GM19438 (cell line): Measurements from ENCODE around the gene DENND5B.
"Not testable (repeated sequence)": the region's sequence is repeated elsewhere in the genome, so short reads cannot be mapped to it uniquely, and the experiment has no call there.

Experiments
- ATAC-seq: cut with Tn5 transposase; IDR thresholded peaks from one replicate; pipeline ENCODE4 v1.9.1; 2021; ENCODE audit warnings: low read depth; ENCODE audit not compliant: unreplicated experiment

Gene DENND5B

GRCh38 chr12:31590642-31591379 is at the start of gene DENND5B:
TSS of gene DENND5B (minus strand) at chr12:31591136. CDS start at chr12:31590832, 304 bp downstream.
- ATAC-seq = peak; percentile 45

GRCh38 chr12:31634620-31635019 is 43.7 kb upstream of the DENND5B start:
- ATAC-seq = no peak

DNA sequence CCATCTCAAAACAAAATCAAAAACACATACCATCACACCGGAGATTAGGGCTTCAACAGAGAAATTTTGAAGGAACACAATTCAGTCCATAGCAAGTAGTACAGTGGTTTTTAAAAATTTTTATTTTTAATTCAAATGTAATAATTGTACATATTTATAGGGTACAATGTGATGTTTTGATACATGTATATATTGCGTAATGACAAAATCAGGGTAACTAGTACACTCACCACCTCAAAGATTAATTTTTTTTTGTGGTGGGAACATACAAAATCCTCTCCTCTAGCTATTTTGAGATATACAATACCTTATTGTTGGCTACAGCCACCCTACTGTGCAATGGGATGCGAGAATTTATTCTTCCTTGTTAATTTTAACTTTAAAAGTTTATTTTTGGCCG is 42.5 kb upstream of the DENND5B start:
- ATAC-seq = no peak

GRCh38 chr12:31631809-31632208 is 40.9 kb upstream of the DENND5B start:
- ATAC-seq = no peak

DNA sequence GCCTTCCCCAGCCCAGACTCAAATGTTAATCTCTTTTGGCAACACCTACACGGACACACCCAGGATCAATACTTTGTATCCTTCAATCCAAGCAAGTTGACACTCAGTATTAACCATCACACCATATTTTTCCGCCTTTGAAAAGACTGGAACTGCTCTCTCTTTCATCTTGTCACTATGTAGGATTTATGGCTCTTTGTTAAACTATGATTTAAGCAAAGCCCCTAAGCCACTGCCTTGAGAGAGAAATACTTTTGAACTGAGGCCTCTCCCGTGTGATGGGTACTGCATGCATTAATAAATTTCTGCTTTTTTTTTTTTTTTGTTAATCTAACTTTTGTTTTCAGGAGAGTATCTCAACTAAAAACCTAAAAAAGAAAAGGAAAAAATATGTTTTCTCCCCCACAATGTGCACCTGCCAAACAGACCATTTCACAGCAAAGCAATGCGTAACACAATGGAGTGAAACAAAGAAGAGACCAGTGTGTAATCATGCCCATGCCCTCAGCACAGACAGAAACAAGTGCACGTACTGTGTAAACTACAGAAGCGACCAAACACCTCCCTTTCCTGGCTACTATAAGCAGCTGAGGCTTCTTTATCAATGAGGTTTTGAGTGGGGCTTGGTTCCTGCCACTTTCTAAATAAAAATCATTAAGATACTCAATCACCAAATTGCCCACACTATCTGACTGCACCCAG is 40.2 kb upstream of the DENND5B start:
- no peak for ATAC-seq

DNA sequence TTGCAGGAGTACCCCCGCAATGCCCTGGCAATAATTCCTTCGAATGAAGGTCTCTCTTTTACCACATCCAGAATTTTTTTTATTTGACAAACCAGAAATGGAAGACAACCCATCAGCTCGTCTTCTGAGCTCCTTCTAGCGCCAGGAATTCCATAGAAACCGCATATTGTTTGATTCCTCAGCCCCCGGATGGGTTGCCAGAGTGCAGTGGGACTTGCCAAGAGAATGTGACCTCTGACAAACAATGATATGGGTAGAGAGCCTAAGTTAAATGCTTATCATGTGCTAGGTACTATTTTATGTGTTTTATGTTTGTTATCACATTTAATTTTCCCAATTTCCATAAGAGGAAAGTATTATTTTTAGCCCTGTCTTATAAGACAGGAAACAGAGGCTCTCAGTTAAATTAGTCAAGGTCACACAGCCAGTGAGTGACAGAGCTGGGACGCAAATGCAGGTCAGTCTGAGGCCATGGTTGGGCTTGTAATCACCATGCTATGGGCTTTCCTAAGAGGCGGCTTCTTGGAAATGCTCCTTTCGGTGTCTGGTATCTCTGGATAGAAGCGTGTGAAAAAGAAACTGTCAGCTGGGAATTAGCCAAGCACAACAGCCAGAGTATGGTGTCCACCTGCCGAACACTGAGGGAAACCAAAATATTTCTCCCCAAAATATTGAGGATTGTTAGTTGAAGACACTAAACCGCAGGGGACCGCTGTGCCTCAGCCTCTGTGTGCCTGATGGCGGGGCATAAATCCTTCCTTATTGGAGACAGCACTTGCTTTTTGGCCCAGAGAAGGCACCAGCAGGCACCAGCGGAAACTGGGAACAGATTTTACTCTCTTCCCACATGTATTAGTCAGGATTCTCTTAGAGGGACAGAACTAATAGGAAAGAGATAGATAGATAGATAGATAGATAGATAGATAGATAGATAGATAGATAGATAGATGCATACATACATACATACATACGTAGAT is 39.1 kb upstream of the DENND5B start:
- no peak for ATAC-seq

DNA sequence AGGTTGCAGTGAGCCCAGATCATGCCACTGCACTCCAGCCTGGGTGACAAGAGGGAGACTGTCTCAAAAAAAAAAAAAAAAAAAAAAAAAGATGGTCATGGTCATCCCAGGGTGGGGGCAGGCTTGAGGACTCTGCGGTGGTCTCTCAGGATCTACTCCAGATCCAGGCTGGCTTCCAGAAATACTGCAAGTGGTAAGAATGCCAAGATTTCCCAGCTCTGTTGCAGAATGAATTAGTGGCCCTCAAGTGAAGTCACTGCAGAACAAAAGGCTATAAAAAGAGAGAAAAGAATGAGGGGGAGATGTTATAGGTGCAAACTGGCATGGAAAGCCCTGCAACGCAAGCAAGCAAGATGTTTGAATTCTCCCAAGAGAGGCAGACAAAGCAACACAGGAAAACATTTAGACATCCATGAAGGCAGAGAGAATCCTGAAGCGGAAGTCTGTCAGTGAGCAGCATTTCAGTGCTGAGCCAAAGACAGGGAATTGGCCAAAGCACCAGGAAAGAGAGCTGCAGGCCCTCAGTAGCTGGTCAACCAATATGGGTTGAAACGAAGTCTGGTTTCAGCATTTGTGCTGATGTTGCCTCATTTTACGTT is 36.6 kb upstream of the DENND5B start:
- ATAC-seq = no peak

DNA sequence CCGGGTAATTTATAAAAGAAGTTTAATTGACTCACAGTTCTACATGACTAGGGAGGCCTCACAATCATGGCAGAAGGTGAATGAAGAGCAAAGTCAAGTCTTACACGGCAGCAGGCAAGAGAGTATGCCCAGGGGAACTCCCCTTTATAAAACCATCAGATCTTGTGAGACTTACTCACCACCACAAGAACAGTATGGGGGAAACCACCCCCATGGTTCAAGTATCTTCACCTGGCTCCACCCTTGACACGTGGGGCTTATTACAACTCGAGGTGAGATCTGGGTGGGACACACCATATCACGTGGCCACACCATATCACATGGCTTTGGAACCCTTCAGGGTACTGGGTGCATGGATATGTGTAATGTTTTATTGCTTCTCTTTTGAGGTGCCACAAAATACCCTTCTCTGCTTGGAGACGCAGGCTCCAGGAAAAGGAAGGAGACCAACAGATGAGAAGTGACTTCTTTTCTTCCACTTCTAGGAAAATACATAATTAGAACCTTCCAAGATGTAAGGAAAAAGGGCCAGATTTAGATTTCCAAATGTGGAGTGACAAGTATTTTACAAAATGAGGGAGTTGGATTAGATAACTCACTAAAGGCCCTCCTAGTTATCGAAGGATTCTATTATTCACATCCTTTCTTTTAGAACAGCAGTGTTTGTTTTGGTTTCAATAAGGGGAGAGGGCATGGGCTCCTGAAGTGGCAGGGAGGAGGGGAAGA is 35.5 kb upstream of the DENND5B start:
- ATAC-seq = no peak

- ATAC-seq = no peak
Observed at GRCh38 chr12:31622038-31622437, 31.1 kb upstream of the DENND5B start.

DNA sequence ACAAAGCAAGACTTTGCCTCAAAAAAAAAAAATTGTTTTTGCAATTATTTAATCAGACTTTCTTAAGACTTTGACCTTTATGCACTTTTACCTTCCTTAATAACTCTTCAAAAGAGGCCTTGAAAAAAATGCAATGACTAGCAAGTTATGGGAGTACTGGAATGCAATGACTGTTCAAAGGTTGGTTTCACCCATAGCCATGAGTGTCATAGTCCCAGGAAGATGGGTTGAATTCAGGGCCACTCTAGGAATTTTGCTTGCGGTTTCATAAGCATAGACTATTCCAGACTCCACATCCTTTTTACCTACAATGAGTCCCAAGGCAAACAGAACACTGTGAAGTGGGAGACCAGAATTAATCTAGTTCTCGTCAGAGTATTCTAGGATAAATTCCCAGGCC is 29.4 kb upstream of the DENND5B start:
- ATAC-seq = no peak

- no peak for ATAC-seq
Observed at GRCh38 chr12:31618228-31619025, 27.5 kb upstream of the DENND5B start.

DNA sequence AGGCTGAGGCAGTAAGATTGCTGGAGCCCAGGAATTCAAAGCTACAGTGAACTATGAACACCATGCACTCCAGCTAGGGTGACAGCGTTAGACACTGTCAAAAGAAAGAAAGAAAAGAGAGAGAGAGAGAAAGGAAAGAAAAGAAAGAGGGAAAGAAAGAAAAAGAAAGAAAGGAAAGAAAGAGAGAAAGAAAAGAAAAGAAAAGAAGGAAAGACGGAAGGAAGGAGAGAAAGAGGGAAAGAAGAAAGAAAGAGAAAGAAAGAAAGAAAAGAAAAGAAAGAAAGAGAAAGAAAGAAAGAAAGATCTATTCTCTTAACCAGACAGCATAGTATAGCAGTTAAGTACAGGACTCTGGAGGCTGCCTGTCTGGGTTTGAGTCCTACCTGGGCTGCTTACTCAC is 21.9 kb upstream of the DENND5B start:
- no peak for ATAC-seq

DNA sequence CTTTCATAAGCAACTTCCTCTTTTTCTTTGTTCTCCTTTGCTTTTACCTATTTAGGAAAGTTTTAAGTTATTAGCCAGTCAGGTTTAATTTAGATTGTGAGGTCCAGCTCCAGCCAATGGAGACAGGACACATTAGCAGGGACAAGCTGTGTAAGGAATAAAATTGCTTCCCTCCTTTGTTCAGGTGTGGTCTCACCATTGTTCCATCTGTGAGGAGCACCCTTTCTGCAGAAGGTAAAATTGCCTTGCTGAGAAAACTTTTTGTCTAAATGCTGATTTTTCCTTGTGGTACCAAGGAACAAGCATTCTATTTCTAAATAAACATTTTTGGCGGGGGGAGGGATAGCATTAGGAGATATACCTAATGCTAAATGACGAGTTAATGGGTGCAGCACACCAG is 17.4 kb upstream of the DENND5B start:
- ATAC-seq = not testable (repeated sequence)

DNA sequence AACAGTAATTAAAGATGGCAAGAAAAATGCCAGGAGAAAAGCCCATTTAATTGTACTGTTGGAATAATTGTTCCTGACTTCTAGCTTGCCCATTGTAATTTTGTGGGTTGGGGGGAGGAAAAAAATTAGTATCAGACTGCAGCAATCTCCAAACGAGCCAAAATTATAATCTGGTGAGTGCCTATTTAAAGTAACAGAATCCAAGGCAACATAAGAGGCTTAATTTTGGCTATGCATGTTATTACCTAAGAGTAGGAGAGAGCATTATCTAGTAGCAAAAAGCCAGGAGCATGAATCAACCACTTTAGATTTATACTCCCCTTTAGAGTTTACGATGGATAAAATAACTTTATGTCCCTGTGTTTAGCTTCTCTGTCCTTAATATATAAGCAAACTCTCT is 14.6 kb upstream of the DENND5B start:
- ATAC-seq = no peak

- ATAC-seq = peak; percentile 97
Observed at GRCh38 chr12:31603546-31604009, 12.6 kb upstream of the DENND5B start.

GRCh38 chr12:31600750-31601149 is 9.8 kb upstream of the DENND5B start:
- no peak for ATAC-seq

- no peak for ATAC-seq
Observed at GRCh38 chr12:31600252-31600651, 9.3 kb upstream of the DENND5B start.

DNA sequence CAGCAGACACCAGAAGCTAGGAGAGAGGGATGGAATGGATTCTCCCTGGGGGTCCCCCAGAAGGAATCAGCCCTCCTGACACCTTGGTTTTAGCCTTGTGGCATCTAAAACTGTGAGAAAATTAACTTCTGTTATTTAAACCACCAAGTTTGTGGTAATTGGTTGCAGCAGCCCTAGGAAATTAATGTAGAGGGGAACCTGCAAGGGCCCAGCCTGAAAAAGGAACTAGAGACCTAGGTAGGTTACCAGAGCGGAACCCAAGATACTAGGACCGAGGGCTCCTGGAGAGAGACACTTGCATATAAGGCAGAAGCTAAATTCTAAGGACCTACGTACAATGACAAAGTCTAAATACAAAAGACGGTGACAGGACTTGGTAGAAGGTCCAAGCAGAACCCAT is 8.1 kb upstream of the DENND5B start:
- ATAC-seq = peak; percentile 52

- ATAC-seq = no peak
Observed at GRCh38 chr12:31597066-31597465, 6.1 kb upstream of the DENND5B start.
